ENCODE results near the gene ORC4.

The ORC4 gene

GRCh38 chr2:148020111-148021058, at the start of gene ORC4:
ORC4 (minus strand) TSS chr2:148020737; CDS start chr2:147975958, 44,779 bp downstream.
- peak; percentile 99 for DNase-seq (ENCODE audit: low read depth)

- no peak for DNase-seq (ENCODE audit: low read depth)
Measured at GRCh38 chr2:148067801-148068200, 47.3 kb upstream of the ORC4 start.

- no peak for DNase-seq (ENCODE audit: low read depth)
Measured at GRCh38 chr2:148065936-148066335, 45.4 kb upstream of the ORC4 start.

GRCh38 chr2:148063633-148064032, 43.1 kb upstream of the ORC4 start:
- DNase-seq (ENCODE audit: low read depth): no peak

- DNase-seq (ENCODE audit: low read depth): no peak
Measured at GRCh38 chr2:148058641-148059040, 38.1 kb upstream of the ORC4 start.

GRCh38 chr2:148052687-148053086, 32.1 kb upstream of the ORC4 start:
- no peak for DNase-seq (ENCODE audit: low read depth)

- no peak for DNase-seq (ENCODE audit: low read depth)
Measured at GRCh38 chr2:148049284-148049683, 28.7 kb upstream of the ORC4 start.

- DNase-seq (ENCODE audit: low read depth): no peak
Measured at GRCh38 chr2:148048475-148049221, 28.1 kb upstream of the ORC4 start.

GRCh38 chr2:148046802-148047201, 26.3 kb upstream of the ORC4 start:
- DNase-seq (ENCODE audit: low read depth): no peak

- no peak for DNase-seq (ENCODE audit: low read depth)
Measured at GRCh38 chr2:148044322-148044721, 23.8 kb upstream of the ORC4 start.

- no peak for DNase-seq (ENCODE audit: low read depth)
Measured at GRCh38 chr2:148042219-148042618, 21.7 kb upstream of the ORC4 start.

GRCh38 chr2:148039783-148040182, 19.2 kb upstream of the ORC4 start:
- DNase-seq (ENCODE audit: low read depth): no peak

GRCh38 chr2:148032215-148032614, 11.7 kb upstream of the ORC4 start:
- DNase-seq (ENCODE audit: low read depth): no peak

GRCh38 chr2:148031152-148031551, 10.6 kb upstream of the ORC4 start:
- no peak for DNase-seq (ENCODE audit: low read depth)

- DNase-seq (ENCODE audit: low read depth): no peak
Measured at GRCh38 chr2:148028781-148029180, 8.2 kb upstream of the ORC4 start.

- no peak for DNase-seq (ENCODE audit: low read depth)
Measured at GRCh38 chr2:148027822-148028221, 7.3 kb upstream of the ORC4 start.

- DNase-seq (ENCODE audit: low read depth): no peak
Measured at GRCh38 chr2:148026573-148026972, 6.0 kb upstream of the ORC4 start.

GRCh38 chr2:148023861-148024260, 3.3 kb upstream of the ORC4 start:
- no peak for DNase-seq (ENCODE audit: low read depth)

- DNase-seq (ENCODE audit: low read depth): no peak
Measured at GRCh38 chr2:148022882-148023281, 2.3 kb upstream of the ORC4 start.

GRCh38 chr2:148022351-148022750, 1.8 kb upstream of the ORC4 start:
- DNase-seq (ENCODE audit: low read depth): no peak

- DNase-seq (ENCODE audit: low read depth): no peak
Measured at GRCh38 chr2:148021886-148022285, 1.3 kb upstream of the ORC4 start.

- peak; percentile 44 for DNase-seq (ENCODE audit: low read depth)
Measured at GRCh38 chr2:148021059-148021861, 723 bp upstream of the ORC4 start, which contains the start of gene MBD5. MBD5 (plus strand) TSS chr2:148021091.
